Spleen (tissue), 11 donors: ENCODE data around the gene AEBP2. TPM values are rescaled to one million over a fixed set of nuclear protein-coding genes. Genes with fewer than 3 reads are reported as not detected.

Experiments
- DNase-seq: peaks from one replicate; pipeline ENCODE4 v3.0.0-alpha.2; 2020
- H3K27ac ChIP-seq, 8 donors: fragments of 200-600 bp; sonication (generic) in 7 of 8; 1 replicate in 4 of 8; 2 replicates in 4 of 8; pipeline versions ENCODE4 v1.5.0 to v1.8.0; 2016 to 2021; ENCODE audit warnings: inconsistent platforms in 4 of 8, mild to moderate bottlenecking in 4 of 8, moderate library complexity in 1 of 8
- H3K27me3 ChIP-seq, 7 donors: fragments of 200-600 bp; sonication (generic) in 6 of 7; replicated peaks in 1 of 7; 1 replicate in 4 of 7; 2 replicates in 3 of 7; pipeline versions ENCODE4 v1.5.0 to v1.8.0; 2016 to 2021; ENCODE audit warnings: inconsistent platforms in 3 of 7, mild to moderate bottlenecking in 1 of 7
- H3K36me3 ChIP-seq, 6 donors: fragments of 200-600 bp; sonication (generic) in 5 of 6; 1 replicate in 4 of 6; 2 replicates in 2 of 6; pipeline versions ENCODE4 v1.5.0 to v1.8.0; 2016 to 2021; ENCODE audit warnings: inconsistent platforms in 2 of 6
- H3K4me1 ChIP-seq, 6 donors: fragments of 200-600 bp; sonication (generic) in 5 of 6; 1 replicate in 3 of 6; 2 replicates in 3 of 6; pipeline versions ENCODE4 v1.5.0 to v1.8.0; 2016 to 2021; ENCODE audit warnings: inconsistent platforms in 3 of 6
- H3K4me3 ChIP-seq, 8 donors: fragments of 200-600 bp; sonication (generic) in 7 of 8; 1 replicate in 4 of 8; 2 replicates in 4 of 8; pipeline versions ENCODE4 v1.5.0 to v1.8.0; 2016 to 2021; ENCODE audit warnings: inconsistent platforms in 4 of 8, mild to moderate bottlenecking in 4 of 8, moderate library complexity in 2 of 8
- H3K9me3 ChIP-seq, 8 donors: fragments of 200-600 bp; sonication (generic) in 7 of 8; 1 replicate in 4 of 8; 2 replicates in 4 of 8; pipeline versions ENCODE4 v1.5.0 to v1.8.0; 2016 to 2021; ENCODE audit warnings: inconsistent platforms in 4 of 8
- POLR2A ChIP-seq, 3 donors: fragments of 450-650 bp; IDR thresholded peaks; one replicate each; pipeline ENCODE4 v1.5.1; 2017; ENCODE audit warnings: antibody characterized with exemption in 3 of 3, mild to moderate bottlenecking in 1 of 3
- POLR2AphosphoS5 ChIP-seq, 3 donors: sonication (generic); formaldehyde crosslinking; IDR thresholded peaks; one replicate each; pipeline ENCODE4 v1.5.1; 2017; ENCODE audit warnings: antibody characterized with exemption in 3 of 3
- WGBS, 5 donors: extraction: QIAGEN DNeasy Blood & Tissue Kit in 3 of 5; methylation state at CpG; one replicate each; pipeline versions ENCODE4 v1.1.5 to v1.1.7; 2013 to 2018; 5-methylcytosine and 5-hydroxymethylcytosine counted together
- intact Hi-C: fragments of 100-400 bp; cut with DNase I; formaldehyde crosslinking; loops from one replicate; pipeline ENCODE4 v1.15.0; 2023; ENCODE audit warnings: low total_unique reads
- polyA plus RNA-seq, 3 donors: library from polyadenylated mRNA; stranded (reverse); fragments of 200-250 nt; gene quantifications; one replicate each; pipeline ENCODE4 v1.2.1, GENCODE V29; 2013
- total RNA-seq, 7 donors: library from RNA; depleted of rRNA in 3 of 7; stranded (reverse); fragments of >200 nt in 3 of 7; fragmentation: NEBNext Ultra II Directional in 4 of 7; extraction: Animal tissue kit (Norgen Biotek cat#: 25700) in 4 of 7; gene quantifications; one replicate each; pipeline versions ENCODE4 v1.1.0 to v1.2.1, GENCODE V29; 2016 to 2021
- TF ChIP-seq, protein P1 (sequence below), 11 experiments: fragments of 200-600 bp in 7 of 11; fragments of 450-650 bp in 4 of 11; sonication (generic) in 4 of 11; IDR thresholded peaks in 8 of 11; conservative IDR thresholded peaks in 3 of 11; 1 replicate in 7 of 11; 2 replicates in 4 of 11; pipeline versions ENCODE4 v1.4.0 to v1.8.0; 2016 to 2021; ENCODE audit warnings: antibody characterized with exemption in 11 of 11, inconsistent platforms in 4 of 11, mild to moderate bottlenecking in 1 of 11
- donor health status: healthy with polysubstance abuse.
- donor health status: DM: no; HTN: no; CAD: no; lungs with moderate emphysema.
- donor health status: DM: no; HTN: no; CAD: no.
- donor health status: Bipolar disorder and iron deficiency.
- donor health status: healthy.
- donor health status: DM: no; HTN: no; CAD: no.
- donor health status: DM: yes; HTN: yes; CAD: no.

Gene AEBP2
- total and polyA plus RNA-seq, 10 donors: 11.4 to 53.4 (median 42.0) TPM

- no peak overlapping the region for H3K27ac ChIP-seq
- peaks cover 4 to 82% (median 35%) of the 10 kb centered on the region in 6 donors for H3K4me1 ChIP-seq
- H3K36me3 ChIP-seq: peaks cover 0 to 7% (median 0%) of the 10 kb centered on the region in 6 donors
- TF ChIP-seq POLR2AphosphoS5 (IDR thresholded peaks at IDR 0.05) (no peak), POLR2A (IDR thresholded peaks at IDR 0.05) (no peak)
- TF ChIP-seq, protein P1, sequence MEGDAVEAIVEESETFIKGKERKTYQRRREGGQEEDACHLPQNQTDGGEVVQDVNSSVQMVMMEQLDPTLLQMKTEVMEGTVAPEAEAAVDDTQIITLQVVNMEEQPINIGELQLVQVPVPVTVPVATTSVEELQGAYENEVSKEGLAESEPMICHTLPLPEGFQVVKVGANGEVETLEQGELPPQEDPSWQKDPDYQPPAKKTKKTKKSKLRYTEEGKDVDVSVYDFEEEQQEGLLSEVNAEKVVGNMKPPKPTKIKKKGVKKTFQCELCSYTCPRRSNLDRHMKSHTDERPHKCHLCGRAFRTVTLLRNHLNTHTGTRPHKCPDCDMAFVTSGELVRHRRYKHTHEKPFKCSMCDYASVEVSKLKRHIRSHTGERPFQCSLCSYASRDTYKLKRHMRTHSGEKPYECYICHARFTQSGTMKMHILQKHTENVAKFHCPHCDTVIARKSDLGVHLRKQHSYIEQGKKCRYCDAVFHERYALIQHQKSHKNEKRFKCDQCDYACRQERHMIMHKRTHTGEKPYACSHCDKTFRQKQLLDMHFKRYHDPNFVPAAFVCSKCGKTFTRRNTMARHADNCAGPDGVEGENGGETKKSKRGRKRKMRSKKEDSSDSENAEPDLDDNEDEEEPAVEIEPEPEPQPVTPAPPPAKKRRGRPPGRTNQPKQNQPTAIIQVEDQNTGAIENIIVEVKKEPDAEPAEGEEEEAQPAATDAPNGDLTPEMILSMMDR (IDR thresholded peaks at IDR 0.05 in 8 of 11, conservative IDR thresholded peaks at IDR 0.05 in 3 of 11): no peak
- no peaks in the 10 kb centered on the region for H3K27me3 ChIP-seq
- WGBS, 5 donors: 85 to 92% (median 89%) methylated on average over 7 of the region's 7 CpGs
- no peaks in the 10 kb centered on the region for H3K9me3 ChIP-seq
- intact Hi-C loops: no loop called here
- no peak for DNase-seq
- no peak overlapping the region for H3K4me3 ChIP-seq
These were observed 14.7 kb downstream of the AEBP2 start for GRCh38 chr12:19453961-19454360.

DNA sequence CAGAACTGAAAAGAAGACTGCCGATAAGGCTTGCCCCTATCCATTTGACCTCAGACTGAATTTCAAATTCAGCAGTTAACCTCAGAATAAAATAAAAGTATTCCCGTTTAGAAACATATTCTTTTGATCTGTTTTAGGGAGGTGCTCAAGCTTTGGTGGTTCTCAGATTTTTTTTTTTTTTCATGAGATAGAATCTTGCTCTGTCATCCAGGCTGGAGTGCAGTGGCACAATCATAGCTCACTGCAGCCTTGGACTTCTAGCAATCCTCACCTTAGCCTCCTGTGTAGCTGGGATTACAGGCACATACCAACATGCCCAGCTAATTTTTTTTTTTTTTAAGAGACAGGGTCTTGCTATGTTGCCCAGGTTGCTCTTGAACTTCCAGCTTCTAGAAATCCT, 15.5 kb downstream of the AEBP2 start:
- intact Hi-C loops: no loop called here
- no peak for TF ChIP-seq POLR2A (IDR thresholded peaks at IDR 0.05)
- TF ChIP-seq POLR2AphosphoS5 (IDR thresholded peaks at IDR 0.05): no peak
- TF ChIP-seq, protein P1 (IDR thresholded peaks at IDR 0.05 in 8 of 11, conservative IDR thresholded peaks at IDR 0.05 in 3 of 11): no peak
- H3K9me3 ChIP-seq: no peaks in the 10 kb centered on the region
- H3K4me1 ChIP-seq: peaks cover 0 to 82% (median 32%) of the 10 kb centered on the region in 6 donors
- peaks cover 0 to 7% (median 0%) of the 10 kb centered on the region in 6 donors for H3K36me3 ChIP-seq
- no peaks in the 10 kb centered on the region for H3K27me3 ChIP-seq
- DNase-seq: no peak
- 69 to 82% (median 76%) methylated on average over 2 of the region's 2 CpGs for WGBS, 5 donors
- H3K4me3 ChIP-seq: no peak overlapping the region
- no peak overlapping the region for H3K27ac ChIP-seq

DNA sequence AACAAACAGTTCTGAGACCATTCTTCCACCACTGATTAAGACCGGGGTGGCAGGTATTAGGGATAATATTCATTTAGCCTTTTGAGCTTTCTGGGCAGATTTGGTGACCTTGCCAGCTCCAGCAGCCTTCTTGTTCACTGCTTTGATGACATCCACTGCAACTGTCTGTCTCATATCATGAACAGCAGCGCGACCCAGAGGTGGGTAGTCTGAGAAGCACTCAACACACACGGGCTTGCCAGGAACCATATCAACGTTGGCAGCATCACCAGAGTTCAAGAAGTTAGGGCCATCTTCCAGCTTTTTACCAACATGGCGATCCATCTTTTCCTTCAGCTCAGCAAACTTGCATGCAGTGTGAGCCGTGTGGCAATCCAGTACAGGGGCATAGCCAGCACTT, 16.9 kb downstream of the AEBP2 start:
- Histone ChIP-seq H3K36me3 (peaks cover 0 to 7% (median 0%) of the 10 kb centered on the region in 6 donors), H3K4me3 (no peak overlapping the region), H3K27me3 (no peaks in the 10 kb centered on the region), H3K9me3 (no peaks in the 10 kb centered on the region), H3K27ac (no peak overlapping the region), H3K4me1 (peaks cover 0 to 74% (median 26%) of the 10 kb centered on the region in 6 donors)
- intact Hi-C loops: no loop called here
- TF ChIP-seq POLR2AphosphoS5 (IDR thresholded peaks at IDR 0.05) (no peak), POLR2A (IDR thresholded peaks at IDR 0.05) (no peak)
- TF ChIP-seq, protein P1 (IDR thresholded peaks at IDR 0.05 in 8 of 11, conservative IDR thresholded peaks at IDR 0.05 in 3 of 11): no peak
- 88 to 97% (median 93%) methylated on average over 6 to 7 of the region's 7 CpGs for WGBS, 5 donors
- DNase-seq: no peak

- intact Hi-C loops: no loop called here
- H3K27me3 ChIP-seq: no peaks in the 10 kb centered on the region
- peaks cover 0 to 10% (median 0%) of the 10 kb centered on the region in 6 donors for H3K36me3 ChIP-seq
- H3K9me3 ChIP-seq: no peaks in the 10 kb centered on the region
- no peak overlapping the region for H3K27ac ChIP-seq
- peaks cover 0 to 73% (median 22%) of the 10 kb centered on the region in 6 donors for H3K4me1 ChIP-seq
- WGBS, 5 donors: 88 to 93% (median 93%) methylated on average over 6 of the region's 6 CpGs
- no peak for DNase-seq
- TF ChIP-seq, protein P1 (IDR thresholded peaks at IDR 0.05 in 8 of 11, conservative IDR thresholded peaks at IDR 0.05 in 3 of 11): no peak
- no peak for TF ChIP-seq POLR2A (IDR thresholded peaks at IDR 0.05)
- no peak for TF ChIP-seq POLR2AphosphoS5 (IDR thresholded peaks at IDR 0.05)
- no peak overlapping the region for H3K4me3 ChIP-seq
These were observed 18.3 kb downstream of the AEBP2 start for GRCh38 chr12:19457561-19457960.
